ENCODE measurements around the gene REXO1.

REXO1 gene

DNA sequence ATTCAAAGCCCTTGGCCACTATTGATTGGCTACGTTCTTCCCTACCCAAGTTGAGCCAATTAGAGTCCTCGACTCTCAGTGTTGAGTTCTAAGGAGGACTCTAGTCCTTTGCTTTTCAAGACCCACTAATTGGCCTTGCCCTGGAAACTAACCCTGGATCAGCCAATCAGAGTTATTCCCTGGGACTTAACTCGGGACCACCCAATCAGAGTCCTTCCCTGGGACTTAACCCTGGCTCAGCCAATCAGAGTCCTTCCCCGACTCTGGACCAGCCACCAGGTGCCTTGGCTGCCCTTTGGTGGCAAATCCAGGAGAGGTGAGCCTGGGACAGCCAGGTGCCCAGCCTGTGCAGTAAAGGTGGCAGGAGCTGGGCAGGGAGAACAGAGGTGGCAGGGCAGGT is 64.9 kb downstream of the REXO1 start:
- no peak overlapping the region for H3K4me3 ChIP-seq (ENCODE audit: low read length)
- peak; percentile 14 for DNase-seq (ENCODE audit: low read depth, low spot score)

DNA sequence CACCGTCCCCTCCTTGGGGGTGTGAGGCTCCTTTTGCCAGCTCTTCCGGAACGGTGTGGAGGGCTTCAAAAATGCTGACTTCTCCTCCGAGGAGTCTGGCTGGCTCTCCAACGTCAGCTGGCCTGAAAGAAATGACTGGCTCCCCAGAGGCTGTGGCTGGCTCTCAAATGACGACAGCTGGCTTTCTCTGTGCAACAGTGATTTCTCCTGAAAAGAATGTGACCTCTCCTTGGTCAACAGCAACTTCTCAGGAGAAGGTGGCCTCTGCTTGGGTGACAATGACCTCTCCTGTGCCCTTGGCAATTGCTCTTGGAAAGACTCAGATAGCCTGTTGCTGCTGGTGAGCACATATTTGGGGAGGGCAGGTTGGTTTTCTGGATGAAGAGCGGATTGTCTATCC is 65.8 kb downstream of the REXO1 start:
- no peak for DNase-seq (ENCODE audit: low read depth, low spot score)
- H3K4me3 ChIP-seq (ENCODE audit: low read length): no peak overlapping the region

DNA sequence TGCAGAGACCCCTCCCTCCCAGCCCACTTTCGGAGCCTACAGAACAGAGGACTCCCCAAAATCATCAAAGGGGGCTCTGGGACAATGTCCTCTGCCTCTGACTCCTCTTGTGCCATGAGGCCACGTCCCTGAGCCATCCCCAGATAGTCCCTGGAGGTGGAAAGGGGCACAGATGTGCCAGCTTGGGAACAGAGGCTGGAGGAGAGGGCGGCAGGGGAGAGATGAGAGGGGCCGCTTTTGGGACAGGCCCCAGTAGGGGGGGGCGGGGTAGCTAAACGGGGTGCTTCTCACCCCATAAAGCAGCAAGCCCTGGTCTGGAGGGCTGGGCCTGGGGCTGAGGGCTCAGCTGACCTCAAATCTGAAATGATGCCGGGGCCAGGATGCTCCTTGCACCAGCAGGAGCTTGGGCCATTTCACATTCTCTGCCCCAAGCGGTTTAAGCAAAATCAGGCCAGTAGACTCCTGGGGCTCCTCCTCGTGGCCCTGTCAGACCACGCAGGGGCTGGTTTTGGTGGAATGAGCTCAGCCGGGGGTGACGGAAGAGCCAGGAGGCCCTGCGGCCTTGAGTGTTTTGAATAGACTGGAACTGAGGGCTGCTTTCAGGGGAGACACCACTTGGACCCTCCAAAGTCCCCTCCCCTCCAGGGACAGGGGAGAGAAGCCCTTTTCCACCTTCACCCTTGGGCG is 67.9 kb downstream of the REXO1 start:
- no peak for DNase-seq (ENCODE audit: low read depth, low spot score)

DNA sequence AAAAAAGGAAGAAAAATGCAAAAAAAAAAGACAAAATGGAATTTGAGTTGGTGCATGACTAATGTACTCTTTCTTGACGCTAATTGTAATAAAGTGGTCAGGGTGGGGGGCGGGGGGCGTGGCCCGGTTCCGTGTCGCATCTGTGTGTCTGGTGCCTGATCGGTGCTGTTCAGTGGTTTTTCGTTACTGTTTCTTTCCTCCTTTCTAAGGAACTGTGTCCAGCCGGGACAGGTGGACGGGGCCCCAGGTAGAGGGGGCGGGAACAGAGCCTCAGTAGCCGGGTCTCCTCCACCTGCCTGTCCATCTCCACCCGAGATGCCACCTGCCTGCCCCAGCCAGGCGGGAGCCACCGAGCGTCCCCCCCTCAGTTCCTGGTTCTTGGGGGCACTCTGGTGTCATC is 68.7 kb downstream of the REXO1 start:
- no peak for DNase-seq (ENCODE audit: low read depth, low spot score)
- H3K4me3 ChIP-seq (ENCODE audit: low read length): no peak overlapping the region

More for the DNA sequence above, 67.9 kb downstream of the REXO1 start:
- H3K4me3 ChIP-seq (ENCODE audit: low read length): no peak overlapping the region

DNA sequence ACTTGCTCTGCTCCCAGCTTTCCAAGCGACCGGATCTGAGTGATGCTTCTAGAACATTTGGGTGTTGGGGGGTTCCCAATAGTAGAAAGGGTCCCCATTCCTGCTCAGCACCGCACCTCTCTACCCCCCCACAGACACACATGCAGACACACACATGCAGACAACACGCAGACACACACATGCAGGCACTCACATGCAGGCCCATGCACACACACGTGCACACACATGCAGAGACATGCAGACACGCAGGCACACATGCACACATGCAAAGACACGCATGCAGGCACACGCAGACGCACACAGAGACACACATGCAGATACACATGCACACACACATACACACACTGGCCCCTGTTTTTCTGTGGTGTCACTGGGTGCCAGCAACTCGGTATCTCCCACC is 71.1 kb downstream of the REXO1 start:
- H3K4me3 ChIP-seq (ENCODE audit: low read length): no peak overlapping the region
- DNase-seq (ENCODE audit: low read depth, low spot score): no peak

DNA sequence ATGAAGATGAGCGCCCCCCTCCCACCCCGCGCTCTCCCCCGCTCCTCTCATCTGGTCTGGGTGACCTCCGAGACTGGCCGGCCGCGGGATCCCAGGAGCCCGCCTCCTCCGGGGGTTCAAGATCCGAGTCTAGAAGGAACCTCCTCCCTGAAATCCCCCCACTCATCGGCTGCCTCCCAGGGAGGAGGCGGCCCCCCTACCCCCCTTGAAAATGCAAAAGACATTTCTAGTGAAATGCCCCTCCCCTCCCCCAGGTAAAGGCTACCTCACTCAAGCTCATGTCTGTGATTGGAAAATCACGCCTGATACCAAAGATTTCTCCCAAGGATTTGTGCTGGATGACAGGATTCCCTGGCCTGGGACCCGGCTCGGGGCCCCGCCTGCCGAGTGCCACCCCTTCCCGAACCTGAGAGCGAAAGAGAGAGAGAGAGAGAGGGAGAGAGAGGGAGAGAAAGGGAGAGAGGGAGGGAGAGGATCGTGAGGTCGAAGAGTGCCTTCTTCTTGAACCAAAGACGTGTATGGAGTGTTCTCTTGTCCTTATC is 71.6 kb downstream of the REXO1 start:
- DNase-seq (ENCODE audit: low read depth, low spot score): no peak
- no peak overlapping the region for H3K4me3 ChIP-seq (ENCODE audit: low read length)

DNA sequence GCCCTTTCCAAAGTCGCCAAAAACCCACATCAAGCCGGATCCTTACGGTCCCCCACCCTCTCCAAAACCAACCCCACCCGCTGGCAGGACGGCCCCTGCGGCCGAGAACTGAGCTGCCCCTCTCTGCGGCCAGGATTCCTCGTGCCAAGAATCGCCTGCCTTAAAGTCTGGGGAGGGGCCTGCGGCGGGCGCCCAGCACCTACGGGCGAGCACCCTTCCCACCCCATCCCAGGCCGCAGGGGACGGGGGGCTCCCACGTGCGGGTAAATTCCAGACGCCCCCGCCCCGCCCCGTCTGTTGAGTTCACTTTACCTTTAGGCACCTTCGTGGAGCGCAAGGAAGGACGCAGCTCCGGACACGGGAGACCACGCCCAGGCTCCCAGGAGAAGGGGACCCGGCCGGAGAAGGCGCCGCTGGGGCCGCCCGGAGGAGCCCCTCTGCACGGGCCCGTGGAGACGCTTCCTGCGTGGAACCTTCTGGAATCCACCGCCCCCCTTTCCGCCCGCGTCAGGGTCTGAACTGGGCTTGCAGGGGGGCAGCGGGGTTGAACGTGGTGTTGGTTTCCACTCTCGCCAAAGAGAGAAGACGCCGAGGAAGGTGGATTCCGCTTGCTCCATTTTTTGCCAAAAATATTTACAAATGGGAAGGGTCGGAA is 72.2 kb downstream of the REXO1 start:
- no peak for DNase-seq (ENCODE audit: low read depth, low spot score)
- H3K4me3 ChIP-seq (ENCODE audit: low read length): no peak overlapping the region

DNA sequence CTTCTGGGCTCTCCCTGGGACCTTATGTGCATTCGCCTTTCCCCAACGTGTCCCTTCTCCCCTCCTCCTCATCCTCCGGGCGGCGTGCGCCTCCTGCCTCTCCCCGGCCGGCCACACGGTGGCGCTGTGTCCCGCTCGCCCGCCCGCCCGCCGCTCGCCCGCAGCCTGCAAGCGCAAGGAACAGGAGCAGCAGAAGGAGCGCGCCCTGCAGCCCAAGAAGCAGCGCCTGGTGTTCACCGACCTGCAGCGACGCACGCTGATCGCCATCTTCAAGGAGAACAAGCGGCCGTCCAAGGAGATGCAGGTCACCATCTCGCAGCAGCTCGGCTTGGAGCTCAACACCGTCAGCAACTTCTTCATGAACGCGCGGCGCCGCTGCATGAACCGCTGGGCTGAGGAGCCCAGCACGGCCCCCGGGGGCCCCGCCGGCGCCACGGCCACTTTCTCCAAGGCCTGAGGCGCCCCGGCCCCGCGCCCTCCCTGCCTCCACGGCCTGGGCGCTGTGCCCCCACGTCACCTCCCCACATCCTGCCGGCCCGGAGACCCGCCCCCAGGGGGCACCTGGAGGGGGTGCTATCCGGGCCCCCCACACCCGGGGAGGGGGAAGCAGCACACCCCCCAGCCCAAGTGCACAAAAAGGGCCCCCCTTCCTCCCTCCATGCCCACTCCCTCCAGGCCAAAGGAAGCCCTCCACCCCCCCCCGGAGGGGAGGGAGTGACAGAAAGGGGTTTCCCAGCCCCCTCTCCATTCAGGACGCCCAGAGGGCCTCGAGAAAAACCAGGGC is 73.1 kb downstream of the REXO1 start:
- H3K4me3 ChIP-seq (ENCODE audit: low read length): no peak overlapping the region
- DNase-seq (ENCODE audit: low read depth, low spot score): no peak

DNA sequence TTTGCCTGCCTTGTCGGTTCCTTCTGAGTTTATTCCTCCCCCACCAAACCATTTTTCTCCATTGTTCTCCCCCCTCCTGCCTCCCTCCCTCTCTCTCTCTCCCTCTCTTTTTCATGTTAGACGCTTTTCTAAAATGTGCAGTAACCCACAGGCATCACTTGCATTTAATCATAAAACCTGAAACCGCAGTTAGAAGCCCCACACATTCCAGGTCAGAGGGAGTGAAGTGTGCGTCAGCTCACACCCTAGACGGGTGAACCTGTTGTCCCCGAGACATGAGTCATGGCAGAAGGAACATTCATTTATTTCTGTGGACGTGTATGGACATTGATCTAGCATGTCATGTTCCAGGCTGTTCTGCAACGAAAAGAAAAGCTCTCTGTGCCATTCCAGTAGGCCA is 75.1 kb downstream of the REXO1 start:
- no peak for DNase-seq (ENCODE audit: low read depth, low spot score)
- H3K4me3 ChIP-seq (ENCODE audit: low read length): no peak overlapping the region

DNA sequence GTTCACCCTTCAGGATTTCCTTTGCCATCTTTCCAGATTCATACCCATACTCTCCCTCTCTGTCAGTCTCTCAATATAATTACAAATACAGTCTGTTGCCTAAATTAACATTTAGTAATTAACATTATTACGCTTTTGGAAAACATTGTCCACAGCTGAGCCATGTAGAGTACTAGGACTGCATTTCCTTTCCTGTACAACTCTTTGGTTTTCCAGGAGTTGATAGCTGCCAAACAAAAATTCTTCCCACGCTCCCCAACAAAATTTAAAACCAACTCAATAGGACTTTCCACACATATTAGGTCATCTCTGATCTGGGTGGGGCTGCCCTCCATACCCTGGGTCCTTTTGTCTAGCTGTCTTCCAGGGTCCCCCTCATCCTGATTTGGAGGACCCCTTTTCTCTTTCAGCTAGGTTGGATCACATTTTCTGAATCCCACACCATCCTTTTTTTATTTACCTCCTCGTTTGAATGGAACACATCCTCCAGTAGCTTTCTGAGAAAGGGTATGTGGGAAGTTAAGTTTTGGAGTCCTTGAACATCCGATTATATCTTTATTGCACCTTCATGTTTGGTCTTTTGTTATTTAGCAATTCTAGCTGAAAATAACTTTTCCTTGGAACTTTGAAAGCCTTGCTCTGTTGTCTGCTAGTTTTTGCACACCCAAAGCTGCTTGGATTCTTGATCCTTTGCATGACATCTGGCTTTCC is 77.3 kb downstream of the REXO1 start:
- no peak overlapping the region for H3K4me3 ChIP-seq (ENCODE audit: low read length)
- DNase-seq (ENCODE audit: low read depth, low spot score): no peak

DNA sequence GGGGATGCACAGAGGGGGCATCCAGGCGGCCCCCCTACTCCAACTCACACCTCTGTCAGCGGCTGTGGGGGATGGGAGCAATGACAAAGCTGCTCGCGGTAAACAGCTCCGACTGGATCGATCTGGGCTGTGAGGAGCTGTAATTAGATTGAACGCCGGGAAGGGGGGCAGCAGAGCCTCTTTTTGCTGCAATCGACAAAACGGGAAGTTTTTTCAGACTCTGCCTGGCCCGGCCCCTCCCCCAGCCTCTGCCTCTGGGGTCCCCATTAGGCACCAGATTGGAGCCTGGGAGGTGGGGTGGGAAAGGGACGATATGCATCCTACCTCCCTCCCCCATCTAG is 78.7 kb downstream of the REXO1 start:
- no peak for DNase-seq (ENCODE audit: low read depth, low spot score)
- H3K4me3 ChIP-seq (ENCODE audit: low read length): no peak overlapping the region

DNA sequence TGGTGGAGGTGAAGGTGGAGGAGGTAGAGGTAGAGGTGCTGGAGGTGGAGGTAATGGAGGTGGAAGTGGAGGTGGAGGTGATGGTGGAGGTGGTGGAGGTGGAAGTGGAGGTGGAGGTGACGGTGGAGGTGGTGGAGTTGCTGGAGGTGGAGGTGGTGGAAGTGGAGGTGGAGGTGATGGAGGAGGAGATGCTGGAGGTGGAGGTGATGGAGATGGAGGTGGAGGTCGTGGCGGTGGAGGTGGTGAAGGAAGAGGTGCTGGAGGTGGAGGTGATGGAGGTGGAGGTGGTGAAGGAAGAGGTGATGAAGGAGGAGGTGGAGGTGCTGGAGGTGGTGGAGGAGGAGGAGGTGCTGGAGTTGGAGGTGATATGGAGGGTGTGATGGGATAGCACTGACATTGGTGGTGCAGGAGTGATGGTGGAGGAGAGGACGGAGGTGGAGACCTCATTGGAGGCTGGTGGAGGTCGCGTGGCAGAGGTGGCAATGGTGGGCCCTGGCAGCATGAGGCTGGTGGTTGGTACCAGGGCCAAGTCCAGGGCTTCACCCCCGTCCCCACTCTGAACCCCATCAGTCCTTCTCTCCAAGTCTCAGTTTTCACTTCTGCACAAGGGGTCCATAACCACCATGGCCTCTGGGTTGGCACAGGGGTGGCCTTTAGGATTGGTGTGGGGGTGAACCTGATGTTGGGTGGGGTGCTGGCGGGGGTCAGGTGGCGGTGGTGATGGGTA is 79.2 kb downstream of the REXO1 start:
- DNase-seq (ENCODE audit: low read depth, low spot score): no peak
- no peak overlapping the region for H3K4me3 ChIP-seq (ENCODE audit: low read length)

DNA sequence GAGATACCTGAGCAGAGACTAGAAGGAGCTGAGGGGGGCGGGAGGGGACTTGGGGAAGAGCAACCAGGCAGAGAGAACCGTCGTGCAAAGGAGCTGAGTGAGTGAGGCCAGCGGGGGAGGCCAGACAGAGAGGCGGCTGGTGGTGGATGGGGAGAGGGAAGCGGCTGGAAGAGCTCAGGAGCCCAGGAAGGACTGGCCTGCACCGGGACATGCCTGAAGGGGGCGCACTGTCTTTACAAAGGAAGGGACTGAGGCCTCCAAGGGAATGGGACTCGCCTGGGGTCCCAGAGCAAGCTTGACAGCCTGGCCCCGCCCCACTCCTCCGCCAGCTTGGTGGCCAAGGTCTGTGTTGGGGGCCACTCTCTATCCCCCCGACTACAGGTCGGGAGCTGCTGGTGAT is 80.0 kb downstream of the REXO1 start:
- no peak overlapping the region for H3K4me3 ChIP-seq (ENCODE audit: low read length)
- DNase-seq (ENCODE audit: low read depth, low spot score): no peak

DNA sequence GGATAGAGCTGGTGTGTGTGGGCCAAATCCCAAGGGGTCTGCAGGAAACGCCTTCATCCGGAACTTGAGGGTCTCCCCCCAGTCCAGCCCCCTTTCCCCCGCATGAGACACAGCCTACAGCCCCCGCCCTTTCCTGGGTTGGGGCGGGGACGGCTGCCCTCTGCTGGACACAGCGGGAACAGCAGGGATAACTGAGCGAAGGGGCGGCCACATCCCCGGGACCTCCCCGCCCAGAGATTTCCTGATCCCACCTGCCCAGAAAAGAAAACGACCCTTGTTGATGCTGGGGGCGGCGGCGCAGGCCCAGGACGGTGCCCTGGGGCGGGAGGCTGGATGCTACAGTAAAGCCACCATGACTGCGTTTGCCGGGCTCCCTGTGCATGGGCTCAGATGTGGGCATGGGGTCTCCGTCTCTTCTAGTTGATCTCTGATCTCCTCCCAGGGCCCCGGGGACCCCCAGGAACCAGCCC is 80.8 kb downstream of the REXO1 start:
- H3K4me3 ChIP-seq (ENCODE audit: low read length): no peak overlapping the region
- DNase-seq (ENCODE audit: low read depth, low spot score): peak; percentile 23

DNA sequence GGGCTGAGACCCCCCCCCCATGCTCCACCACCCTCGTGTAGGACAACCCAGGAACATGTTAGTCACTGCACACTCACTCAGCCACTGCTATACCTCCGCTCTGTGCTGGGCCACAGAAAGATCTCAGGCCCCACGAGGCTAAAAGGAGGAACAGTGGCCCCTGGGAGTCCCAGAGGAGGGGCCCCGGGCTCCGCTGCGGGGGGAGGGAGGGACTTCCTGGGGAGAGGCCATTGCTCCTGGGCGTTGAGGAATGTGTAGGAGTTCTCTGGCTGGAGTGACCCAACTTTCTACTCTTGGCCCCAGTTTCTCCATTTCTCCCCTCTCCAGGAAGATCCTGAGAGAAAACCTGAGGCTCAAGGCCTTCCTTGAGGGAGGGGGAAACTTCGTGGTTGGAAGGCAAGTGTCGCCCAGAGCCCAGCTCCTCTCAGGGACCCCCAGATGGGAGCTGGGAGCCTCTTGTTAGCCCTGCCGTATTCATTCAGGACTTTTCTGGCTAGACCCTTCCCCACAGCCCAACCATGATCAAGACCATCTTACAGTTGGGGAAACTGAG is 81.4 kb downstream of the REXO1 start:
- H3K4me3 ChIP-seq (ENCODE audit: low read length): no peak overlapping the region
- DNase-seq (ENCODE audit: low read depth, low spot score): no peak

DNA sequence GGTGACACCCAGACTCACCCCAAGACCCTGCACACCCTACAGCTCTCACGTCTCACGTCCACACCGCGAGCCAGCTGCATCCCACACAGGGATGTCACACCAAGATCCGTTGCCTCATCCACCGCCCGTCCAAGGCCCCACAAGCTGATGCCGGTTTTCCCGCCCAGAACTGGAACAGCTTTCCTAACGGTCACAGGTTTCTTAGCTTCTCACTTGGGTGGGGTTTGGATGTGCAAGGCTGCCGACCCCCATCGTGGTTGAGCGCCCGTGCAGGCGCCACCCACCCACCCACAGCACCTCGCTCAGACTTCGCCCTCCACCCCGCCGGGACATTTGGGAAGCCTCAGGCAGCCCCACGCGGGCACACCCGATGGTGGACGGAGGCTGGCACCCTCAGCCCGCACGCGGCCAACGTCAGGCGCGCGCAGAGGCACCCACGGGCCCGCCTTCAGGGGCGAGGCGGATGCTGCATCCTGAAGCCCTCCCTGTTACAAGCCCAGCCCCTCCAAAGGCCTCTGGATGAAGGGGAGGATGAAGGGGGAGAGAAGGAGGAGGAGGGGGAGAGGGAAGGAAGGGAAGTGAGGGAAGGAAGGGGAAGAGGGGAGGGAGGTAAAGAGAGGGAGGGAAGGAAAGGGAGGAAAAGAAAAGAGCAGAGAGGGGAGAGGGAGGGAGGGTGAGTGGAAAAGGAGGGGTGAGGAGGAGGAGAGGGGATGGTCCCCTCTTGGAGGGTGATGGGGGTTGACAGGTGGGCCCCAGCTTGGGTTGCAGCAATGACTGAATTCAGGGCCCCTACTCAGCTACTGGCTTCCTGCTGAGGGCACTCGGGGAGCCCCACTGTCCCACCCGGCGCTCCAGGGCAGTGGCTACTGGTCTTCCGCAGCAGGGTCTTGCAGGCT is 82.1 kb downstream of the REXO1 start:
- no peak for DNase-seq (ENCODE audit: low read depth, low spot score)
- H3K4me3 ChIP-seq (ENCODE audit: low read length): no peak overlapping the region

Measured in Jurkat, Clone E6-1 (cell line).